Measurements from ENCODE around the gene APBB2.
A peak's percentile ranks its signal among the peaks of the same experiment; 100 is the strongest.

The APBB2 gene

DNA sequence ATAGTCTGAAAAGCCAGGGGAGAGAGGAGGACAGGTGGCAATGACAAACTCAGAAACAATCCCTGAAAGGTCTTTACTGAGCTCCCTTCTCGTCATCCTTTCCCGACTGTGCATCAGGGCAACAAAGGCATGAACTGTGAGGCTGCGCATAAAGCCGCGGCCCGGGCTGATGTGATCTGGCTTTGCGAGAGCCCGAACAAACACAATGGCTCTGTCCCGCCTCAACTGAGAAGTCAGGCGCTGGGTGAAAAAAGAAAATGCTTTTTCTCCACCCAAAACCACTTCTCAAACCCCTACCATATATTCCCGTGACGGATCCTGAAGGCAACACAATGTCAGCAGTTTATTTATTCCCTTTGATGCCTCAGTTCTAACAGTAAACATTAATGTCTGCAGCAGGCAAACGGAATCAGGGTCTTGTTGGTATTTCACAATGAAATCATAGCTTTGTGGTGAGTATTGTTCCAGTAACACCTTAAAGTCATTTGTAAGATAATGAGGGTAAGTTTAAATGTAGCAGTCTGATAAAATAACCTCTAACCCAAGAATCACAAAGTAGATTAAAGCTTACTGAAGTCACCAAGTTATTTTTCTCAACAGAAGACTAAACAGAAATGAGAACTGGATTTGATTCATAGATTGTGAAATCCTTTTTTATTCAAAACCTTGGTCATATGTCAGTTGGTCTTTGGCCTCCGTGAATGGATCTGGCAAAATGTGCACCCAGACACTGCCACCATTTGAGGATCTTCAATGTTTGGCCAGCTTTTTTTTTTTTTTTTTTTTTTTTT lies 67.4 kb downstream of the APBB2 start:
- Histone ChIP-seq H3K27ac (ENCODE audit: poor library complexity, severe bottlenecking) (peak overlapping the region; percentile 97), H3K27me3 (ENCODE audit: insufficient read depth, poor library complexity, severe bottlenecking) (no peaks in the 10 kb centered on the region), H3K4me3 (ENCODE audit: severe bottlenecking) (no peak overlapping the region), H3K9me3 (ENCODE audit: severe bottlenecking) (no peaks in the 10 kb centered on the region), H3K36me3 (ENCODE audit: low read depth) (peaks cover 14% of the 10 kb centered on the region), H3K4me1 (ENCODE audit: insufficient read depth, poor library complexity, severe bottlenecking) (peaks cover 69% of the 10 kb centered on the region)
- no peak for ATAC-seq (ENCODE audit: low read depth)
- DNase-seq (ENCODE audit: low spot score): no peak
- TF ChIP-seq, protein P1, sequence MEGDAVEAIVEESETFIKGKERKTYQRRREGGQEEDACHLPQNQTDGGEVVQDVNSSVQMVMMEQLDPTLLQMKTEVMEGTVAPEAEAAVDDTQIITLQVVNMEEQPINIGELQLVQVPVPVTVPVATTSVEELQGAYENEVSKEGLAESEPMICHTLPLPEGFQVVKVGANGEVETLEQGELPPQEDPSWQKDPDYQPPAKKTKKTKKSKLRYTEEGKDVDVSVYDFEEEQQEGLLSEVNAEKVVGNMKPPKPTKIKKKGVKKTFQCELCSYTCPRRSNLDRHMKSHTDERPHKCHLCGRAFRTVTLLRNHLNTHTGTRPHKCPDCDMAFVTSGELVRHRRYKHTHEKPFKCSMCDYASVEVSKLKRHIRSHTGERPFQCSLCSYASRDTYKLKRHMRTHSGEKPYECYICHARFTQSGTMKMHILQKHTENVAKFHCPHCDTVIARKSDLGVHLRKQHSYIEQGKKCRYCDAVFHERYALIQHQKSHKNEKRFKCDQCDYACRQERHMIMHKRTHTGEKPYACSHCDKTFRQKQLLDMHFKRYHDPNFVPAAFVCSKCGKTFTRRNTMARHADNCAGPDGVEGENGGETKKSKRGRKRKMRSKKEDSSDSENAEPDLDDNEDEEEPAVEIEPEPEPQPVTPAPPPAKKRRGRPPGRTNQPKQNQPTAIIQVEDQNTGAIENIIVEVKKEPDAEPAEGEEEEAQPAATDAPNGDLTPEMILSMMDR (IDR thresholded peaks at IDR 0.05; ENCODE audit: poor library complexity, severe bottlenecking): no peak

DNA sequence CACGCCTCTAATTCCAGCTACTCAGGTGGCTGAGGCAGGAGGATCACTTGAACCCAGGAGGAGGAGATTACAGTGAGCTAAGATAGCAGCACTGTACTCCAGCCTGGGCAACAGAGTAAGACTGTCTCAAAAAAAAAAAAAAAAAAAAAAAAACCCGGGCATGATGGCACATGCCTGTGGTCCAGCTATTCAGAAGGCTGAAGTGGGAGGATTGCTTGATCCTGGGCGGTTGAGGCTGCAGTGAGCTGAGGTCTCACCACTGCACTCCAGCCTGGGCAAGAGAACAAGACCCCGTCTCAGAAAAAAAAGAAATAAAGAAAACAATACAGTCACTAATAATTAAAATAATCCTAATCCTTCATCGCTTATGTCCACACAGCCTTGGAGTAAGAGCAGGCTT lies 68.1 kb downstream of the APBB2 start:
- peaks cover 69% of the 10 kb centered on the region for H3K4me1 ChIP-seq (ENCODE audit: insufficient read depth, poor library complexity, severe bottlenecking)
- H3K27ac ChIP-seq (ENCODE audit: poor library complexity, severe bottlenecking): peak overlapping the region; percentile 97
- H3K27me3 ChIP-seq (ENCODE audit: insufficient read depth, poor library complexity, severe bottlenecking): no peaks in the 10 kb centered on the region
- ATAC-seq (ENCODE audit: low read depth): no peak
- TF ChIP-seq, protein P1 (IDR thresholded peaks at IDR 0.05; ENCODE audit: poor library complexity, severe bottlenecking): no peak
- peaks cover 21% of the 10 kb centered on the region for H3K36me3 ChIP-seq (ENCODE audit: low read depth)
- no peak for DNase-seq (ENCODE audit: low spot score)
- no peak overlapping the region for H3K4me3 ChIP-seq (ENCODE audit: severe bottlenecking)
- H3K9me3 ChIP-seq (ENCODE audit: severe bottlenecking): no peaks in the 10 kb centered on the region

DNA sequence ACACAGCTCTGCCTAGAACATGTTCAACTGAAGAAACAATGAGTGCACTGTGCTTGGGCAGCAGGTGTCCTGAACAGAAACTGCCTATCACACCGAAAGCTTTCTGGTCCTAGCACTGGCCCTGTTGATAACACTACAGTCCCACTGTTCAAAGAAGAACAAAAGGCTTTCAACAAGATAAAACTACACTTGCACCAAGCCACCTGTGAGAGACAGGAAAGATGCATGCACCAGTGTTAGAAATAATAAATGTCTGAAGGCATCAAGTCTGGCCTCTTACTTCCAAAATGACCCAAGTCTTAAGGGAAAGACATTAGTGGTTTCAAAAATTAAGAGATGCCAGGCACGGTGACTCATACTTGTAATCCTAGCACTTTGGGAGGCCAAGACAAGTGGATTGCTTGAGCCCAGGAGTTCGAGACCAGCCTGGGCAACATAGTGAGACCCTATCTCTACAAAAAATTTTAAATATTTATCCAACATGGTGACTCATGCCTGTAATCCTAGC lies 68.7 kb downstream of the APBB2 start:
- Histone ChIP-seq H3K27me3 (ENCODE audit: insufficient read depth, poor library complexity, severe bottlenecking) (no peaks in the 10 kb centered on the region), H3K4me3 (ENCODE audit: severe bottlenecking) (no peak overlapping the region), H3K4me1 (ENCODE audit: insufficient read depth, poor library complexity, severe bottlenecking) (peaks cover 69% of the 10 kb centered on the region), H3K36me3 (ENCODE audit: low read depth) (peaks cover 23% of the 10 kb centered on the region), H3K9me3 (ENCODE audit: severe bottlenecking) (no peaks in the 10 kb centered on the region), H3K27ac (ENCODE audit: poor library complexity, severe bottlenecking) (peak overlapping the region; percentile 97)
- no peak for DNase-seq (ENCODE audit: low spot score)
- TF ChIP-seq, protein P1 (IDR thresholded peaks at IDR 0.05; ENCODE audit: poor library complexity, severe bottlenecking): no peak
- no peak for ATAC-seq (ENCODE audit: low read depth)

DNA sequence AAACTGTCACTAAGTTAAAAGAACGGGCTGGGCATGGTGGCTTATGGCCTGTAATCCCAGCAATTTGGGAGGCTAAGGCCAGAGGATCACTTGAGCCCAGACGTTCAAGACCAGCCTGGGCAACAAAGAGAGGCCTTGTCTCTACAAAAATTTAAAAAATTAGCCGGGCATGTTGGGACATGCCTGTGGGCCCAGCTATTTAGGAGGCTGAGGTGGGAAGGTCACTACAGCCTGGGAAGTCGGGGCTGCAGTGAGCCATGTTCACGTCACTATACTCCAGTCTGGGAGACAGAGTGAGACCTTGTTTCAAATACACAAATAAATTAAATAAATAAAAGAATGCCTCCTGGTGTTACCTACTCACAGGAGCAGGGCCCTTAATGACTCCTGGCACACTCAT lies 69.5 kb downstream of the APBB2 start:
- TF ChIP-seq, protein P1 (IDR thresholded peaks at IDR 0.05; ENCODE audit: poor library complexity, severe bottlenecking): no peak
- H3K4me3 ChIP-seq (ENCODE audit: severe bottlenecking): no peak overlapping the region
- ATAC-seq (ENCODE audit: low read depth): peak; percentile 52; the same call in 2 of the 3 replicates
- H3K36me3 ChIP-seq (ENCODE audit: low read depth): peaks cover 29% of the 10 kb centered on the region
- H3K4me1 ChIP-seq (ENCODE audit: insufficient read depth, poor library complexity, severe bottlenecking): peaks cover 69% of the 10 kb centered on the region
- no peaks in the 10 kb centered on the region for H3K9me3 ChIP-seq (ENCODE audit: severe bottlenecking)
- no peaks in the 10 kb centered on the region for H3K27me3 ChIP-seq (ENCODE audit: insufficient read depth, poor library complexity, severe bottlenecking)
- peak overlapping the region; percentile 97 for H3K27ac ChIP-seq (ENCODE audit: poor library complexity, severe bottlenecking)
- no peak for DNase-seq (ENCODE audit: low spot score)

DNA sequence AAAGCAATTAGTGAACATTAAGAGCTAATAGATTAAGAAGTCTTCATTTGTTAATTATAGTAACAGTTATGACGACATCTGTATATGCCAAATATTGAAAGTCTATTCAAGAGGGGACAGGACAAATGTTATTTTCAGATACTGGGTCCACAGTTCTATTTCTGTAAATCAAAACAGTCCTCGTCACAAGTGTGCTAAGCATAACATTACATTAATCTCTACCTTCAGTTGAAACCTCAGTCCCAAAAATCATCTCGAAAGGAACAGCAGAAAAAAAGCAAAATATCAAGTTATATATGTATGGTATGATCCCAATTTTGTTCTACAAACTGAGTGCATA lies 70.3 kb downstream of the APBB2 start:
- DNase-seq (ENCODE audit: low spot score) (no peak), ATAC-seq (ENCODE audit: low read depth) (no peak)
- H3K4me1 ChIP-seq (ENCODE audit: insufficient read depth, poor library complexity, severe bottlenecking): peaks cover 69% of the 10 kb centered on the region
- H3K36me3 ChIP-seq (ENCODE audit: low read depth): peaks cover 36% of the 10 kb centered on the region
- no peak overlapping the region for H3K4me3 ChIP-seq (ENCODE audit: severe bottlenecking)
- no peaks in the 10 kb centered on the region for H3K9me3 ChIP-seq (ENCODE audit: severe bottlenecking)
- TF ChIP-seq, protein P1 (IDR thresholded peaks at IDR 0.05; ENCODE audit: poor library complexity, severe bottlenecking): no peak
- peak overlapping the region; percentile 97 for H3K27ac ChIP-seq (ENCODE audit: poor library complexity, severe bottlenecking)
- H3K27me3 ChIP-seq (ENCODE audit: insufficient read depth, poor library complexity, severe bottlenecking): no peaks in the 10 kb centered on the region

Data from RWPE2 (cell line).